OCI-LY7 (cell line): ENCODE results near the gene RNASE1.

ENCODE experiments used
- EZH2phosphoT487 ChIP-seq: fragments of 200-600 bp; sonication (generic); IDR thresholded peaks from 2 replicates; pipeline ENCODE4 v1.6.1; 2018; ENCODE audit warnings: low read depth, borderline replicate concordance, mild to moderate bottlenecking, mixed run types, antibody characterized with exemption, low read length, moderate library complexity, mixed read lengths
- TF ChIP-seq, protein P1 (sequence below): fragments of 200-600 bp; sonication (generic); conservative IDR thresholded peaks from 2 replicates; pipeline ENCODE4 v1.5.1; 2014; ENCODE audit warnings: mild to moderate bottlenecking, antibody characterized with exemption, low read length, moderate library complexity, mixed read lengths

DNA sequence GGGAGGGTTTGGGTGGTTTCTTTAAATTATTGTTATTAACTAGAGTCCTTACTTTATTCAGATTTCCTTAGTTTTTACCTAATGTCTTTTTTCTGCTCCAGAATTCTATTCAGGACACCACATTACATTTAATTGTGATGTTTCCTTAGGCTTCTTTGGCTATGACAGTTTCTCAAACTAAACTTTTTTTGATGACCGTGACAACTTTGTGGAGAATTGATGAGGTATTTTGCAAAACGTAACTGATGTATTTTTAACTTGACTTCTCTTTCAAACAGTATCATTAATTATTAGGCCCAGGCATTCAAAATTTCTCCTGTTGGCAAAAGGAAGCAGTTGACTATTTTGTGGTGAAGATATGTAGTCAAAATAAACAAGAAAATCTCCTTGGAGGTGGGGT is 11.0 kb downstream of the RNASE1 start:
- TF ChIP-seq, protein P1, sequence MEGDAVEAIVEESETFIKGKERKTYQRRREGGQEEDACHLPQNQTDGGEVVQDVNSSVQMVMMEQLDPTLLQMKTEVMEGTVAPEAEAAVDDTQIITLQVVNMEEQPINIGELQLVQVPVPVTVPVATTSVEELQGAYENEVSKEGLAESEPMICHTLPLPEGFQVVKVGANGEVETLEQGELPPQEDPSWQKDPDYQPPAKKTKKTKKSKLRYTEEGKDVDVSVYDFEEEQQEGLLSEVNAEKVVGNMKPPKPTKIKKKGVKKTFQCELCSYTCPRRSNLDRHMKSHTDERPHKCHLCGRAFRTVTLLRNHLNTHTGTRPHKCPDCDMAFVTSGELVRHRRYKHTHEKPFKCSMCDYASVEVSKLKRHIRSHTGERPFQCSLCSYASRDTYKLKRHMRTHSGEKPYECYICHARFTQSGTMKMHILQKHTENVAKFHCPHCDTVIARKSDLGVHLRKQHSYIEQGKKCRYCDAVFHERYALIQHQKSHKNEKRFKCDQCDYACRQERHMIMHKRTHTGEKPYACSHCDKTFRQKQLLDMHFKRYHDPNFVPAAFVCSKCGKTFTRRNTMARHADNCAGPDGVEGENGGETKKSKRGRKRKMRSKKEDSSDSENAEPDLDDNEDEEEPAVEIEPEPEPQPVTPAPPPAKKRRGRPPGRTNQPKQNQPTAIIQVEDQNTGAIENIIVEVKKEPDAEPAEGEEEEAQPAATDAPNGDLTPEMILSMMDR, result no peak
- no peak for TF ChIP-seq EZH2phosphoT487
